ENCODE results near the gene CRACDL.

The CRACDL gene, protein sequence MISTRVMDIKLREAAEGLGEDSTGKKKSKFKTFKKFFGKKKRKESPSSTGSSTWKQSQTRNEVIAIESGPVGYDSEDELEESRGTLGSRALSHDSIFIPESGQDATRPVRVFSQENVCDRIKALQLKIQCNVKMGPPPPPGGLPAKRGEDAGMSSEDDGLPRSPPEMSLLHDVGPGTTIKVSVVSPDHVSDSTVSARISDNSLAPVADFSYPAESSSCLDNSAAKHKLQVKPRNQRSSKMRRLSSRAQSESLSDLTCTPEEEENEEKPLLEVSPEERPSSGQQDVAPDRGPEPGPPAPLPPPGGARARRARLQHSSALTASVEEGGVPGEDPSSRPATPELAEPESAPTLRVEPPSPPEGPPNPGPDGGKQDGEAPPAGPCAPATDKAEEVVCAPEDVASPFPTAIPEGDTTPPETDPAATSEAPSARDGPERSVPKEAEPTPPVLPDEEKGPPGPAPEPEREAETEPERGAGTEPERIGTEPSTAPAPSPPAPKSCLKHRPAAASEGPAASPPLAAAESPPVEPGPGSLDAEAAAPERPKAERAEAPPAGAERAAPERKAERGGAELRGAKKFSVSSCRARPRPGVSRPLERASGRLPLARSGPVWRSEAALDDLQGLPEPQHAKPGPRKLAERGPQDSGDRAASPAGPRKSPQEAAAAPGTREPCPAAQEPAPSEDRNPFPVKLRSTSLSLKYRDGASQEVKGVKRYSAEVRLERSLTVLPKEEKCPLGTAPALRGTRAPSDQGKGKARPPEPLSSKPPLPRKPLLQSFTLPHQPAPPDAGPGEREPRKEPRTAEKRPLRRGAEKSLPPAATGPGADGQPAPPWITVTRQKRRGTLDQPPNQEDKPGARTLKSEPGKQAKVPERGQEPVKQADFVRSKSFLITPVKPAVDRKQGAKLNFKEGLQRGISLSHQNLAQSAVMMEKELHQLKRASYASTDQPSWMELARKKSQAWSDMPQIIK

DNA sequence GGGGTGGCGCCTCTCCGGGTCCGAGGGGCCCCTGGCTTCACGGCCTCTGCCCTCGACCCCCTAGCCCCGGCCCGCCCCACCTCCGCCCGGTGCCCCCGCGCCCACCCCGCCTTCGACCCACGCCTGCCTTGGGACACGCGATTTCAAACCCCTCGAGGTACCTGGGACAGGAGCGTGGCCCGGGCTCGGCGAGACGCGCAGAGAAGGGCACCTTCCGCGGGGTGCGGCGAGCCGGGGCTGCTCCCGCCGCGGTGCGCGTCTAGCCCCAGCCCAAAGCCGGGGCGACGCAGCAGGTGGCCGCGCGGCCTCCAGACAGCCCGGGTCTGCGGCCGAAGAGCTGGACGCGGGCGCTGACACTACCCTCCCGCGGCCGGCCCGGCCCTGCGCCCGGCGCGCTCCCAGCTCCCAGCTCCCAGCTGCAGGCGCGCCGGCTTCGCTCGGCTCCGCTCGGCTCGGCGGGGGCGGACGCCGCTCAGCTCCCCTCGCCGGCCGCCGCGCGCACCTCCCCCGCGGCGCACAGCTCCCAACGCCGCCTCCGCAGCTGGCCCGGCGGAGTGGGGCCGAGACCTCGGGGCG, at the start of gene CRACDL:
TSS of gene CRACDL (minus strand) at position 449 of the 576 bp plus-strand sequence. CDS start 89,425 bp downstream, outside the sequence.
- DNase-seq = no peak

DNA sequence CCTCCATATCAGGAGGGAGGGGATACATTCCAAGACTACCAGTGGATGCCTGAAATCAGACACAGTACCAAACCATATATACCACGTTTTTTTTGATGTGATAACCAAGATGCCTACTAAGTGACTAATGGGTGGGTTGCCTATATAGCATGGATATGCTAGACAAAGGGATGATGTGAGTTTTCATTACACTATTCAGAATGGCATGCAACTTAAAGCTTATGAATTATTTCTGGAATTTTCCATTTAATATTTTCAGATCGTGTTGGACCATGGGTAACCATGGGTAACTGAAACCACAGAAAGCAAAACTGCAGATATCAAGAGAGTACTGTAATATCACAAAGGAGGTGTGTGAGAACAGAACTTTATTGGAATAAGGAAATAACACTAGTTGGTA, 39.6 kb upstream of the CRACDL start:
- no peak for DNase-seq

DNA sequence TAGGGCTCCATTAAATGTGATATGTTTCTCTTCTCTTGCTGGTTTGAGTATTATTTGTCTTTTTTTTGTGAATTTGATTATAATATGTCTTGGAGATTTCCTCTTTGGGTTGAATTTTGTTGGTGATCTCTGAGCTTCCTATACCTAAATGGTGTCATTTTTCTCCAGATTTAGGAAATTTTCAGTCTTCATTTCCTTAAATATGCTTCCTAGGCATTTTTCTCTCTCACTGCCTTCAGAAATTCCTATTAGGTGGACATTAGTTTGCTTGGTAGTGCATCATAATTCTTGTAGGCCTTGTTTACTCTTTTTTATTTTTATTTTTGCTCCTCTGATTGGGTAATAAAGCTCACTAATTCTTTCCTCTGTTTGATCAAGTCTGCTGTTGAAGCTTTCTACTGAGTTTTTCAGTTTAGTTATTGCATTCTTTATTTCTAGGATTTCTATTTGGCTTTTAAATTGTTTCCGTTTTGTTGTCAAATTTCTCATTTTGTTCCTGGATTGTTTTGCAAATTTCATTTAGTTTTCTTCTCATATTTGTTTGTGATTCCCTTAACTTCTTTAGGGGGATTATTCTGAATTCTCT, 36.6 kb upstream of the CRACDL start:
- no peak for DNase-seq

DNA sequence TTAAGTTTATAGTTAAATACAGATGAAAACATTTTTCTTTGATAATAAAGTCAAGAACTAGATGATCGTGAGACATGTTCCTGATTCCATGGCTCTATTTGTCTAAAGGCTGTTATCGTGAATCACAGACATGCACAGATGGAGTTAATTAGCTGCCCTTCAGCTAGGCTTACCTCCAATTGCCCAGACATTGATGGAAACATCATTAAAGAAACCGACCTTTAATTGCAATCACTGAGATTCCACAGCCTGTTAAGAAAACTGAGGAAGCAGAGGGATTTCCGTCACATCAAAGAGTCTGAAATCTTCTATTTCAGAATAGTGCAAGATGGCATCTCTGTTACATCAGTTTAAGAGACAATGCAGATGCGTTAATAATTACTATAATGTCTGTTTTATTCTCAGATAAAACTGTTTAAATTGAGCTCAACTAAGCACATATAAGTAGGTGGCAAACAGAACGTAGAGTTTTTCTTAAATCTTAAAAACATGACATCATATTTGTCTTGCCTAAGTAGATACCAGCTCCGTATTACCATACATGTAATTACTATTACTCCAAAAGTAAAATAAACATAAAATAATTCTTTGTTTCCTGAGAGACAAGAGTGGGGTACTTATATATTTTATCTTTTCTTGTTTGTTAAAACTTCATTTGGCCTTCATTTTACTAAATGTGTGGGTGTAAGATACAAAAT, 23.9 kb upstream of the CRACDL start:
- DNase-seq = no peak

DNA sequence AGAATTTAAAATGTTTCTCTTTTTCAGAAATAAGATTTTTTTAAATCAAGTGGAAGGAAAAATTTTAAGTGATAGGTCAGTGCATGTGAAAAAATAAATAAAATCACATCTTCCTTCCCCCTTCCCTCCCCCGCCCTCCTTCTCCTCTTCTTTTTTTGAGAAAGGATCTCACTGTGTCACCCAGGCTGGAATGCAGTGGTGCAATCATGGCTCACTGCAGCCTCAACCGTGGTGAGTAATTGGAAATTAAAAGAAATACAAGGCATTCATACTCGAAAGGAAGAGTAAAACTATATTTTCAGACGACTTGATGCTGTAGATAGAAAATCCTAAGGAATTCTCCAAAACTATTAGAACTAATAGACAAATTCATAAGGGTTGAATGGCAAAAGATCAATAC, 16.9 kb upstream of the CRACDL start:
- DNase-seq = no peak

DNA sequence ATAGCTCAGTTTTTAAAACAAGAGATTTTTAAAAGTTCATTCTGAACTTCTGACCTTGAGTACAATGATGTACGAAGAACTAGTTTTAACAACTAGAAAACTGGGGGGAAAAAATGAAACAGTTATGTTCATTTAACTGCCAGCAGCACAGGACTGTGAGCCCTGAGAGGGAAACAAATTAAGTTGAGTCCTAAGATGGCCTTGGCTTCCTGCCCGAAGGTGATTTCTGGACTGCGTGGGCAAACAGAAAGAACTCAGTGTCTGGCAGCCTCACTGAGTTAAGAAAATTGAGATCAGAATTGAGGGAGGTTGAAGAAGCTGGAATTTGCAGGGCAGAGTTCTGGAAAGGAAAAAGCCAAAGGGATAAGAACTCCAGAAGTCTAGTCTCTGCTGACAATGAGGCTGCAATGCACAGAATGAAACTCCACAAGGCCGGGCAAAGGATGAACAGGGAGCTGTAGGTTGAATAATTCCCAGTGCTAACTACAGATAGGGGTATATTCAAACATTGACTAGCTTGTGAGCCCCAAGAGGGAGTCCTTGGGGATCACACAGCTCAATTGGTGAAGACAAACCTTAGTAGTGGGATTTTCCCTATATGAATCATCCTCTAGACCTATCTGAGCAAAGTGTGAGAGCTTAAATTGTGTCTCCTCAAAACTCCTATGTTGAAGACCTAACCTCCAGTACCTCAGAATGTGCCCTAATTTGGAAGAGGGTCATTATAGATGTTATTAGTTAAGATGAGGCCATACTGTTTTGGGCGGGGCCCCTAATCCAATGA, 13.1 kb upstream of the CRACDL start:
- no peak for DNase-seq

DNA sequence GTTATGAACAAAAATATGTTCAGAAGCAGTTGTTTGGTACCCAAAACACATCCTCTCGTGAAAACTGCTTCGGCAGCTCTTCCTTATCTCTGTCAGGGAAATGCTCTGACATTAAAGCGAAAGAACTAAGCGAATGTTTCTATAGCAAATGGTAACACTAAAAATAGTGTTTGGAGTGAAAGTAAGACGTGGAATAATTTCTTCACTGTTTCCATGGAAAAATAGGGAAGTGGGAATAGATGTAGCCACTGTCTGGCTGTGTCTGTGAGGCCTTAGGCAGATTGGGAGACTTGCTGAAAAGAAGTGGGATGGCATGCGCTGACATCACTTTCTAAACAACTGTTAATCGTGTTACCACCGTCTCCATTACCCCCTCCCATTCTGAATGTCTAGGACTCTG, 11.5 kb upstream of the CRACDL start:
- no peak for DNase-seq

DNA sequence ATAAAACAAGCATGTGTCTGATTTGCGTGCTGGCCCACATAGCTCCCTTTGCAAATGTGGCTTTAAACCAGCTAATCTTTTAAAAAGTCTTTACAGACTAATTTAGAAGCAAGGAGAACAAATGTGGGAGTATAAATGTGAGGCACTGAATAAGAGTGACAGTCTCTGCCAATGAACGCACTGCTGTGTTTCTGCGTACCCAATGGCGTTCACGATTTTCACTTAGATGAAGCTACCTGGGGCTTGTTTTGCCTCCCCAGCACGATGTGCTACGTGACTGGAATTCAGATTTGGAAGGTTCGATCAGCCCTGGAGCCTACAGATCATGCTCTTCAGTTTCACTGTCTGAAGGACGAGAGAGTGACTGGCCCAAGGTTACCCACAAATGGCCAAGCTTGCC, 10.8 kb upstream of the CRACDL start:
- DNase-seq = no peak

DNA sequence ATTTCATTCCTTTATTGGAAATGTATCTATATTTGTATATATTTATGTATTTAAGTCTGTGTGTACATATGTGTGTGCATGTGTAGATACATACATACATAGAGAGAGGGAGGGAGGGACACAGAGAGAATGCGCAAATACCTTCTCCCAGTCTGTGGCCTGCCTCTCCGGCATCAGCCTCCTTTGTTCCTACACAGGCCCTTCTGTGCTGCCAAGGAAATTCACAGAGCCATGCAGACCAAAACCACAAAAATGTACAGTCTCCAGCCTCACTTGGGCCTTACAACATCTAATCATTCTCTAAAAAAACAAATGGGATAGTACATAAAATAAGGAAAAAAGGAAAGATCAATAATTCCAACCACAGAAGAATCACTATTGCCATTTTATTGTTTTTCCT, 8.8 kb upstream of the CRACDL start:
- DNase-seq = no peak

DNA sequence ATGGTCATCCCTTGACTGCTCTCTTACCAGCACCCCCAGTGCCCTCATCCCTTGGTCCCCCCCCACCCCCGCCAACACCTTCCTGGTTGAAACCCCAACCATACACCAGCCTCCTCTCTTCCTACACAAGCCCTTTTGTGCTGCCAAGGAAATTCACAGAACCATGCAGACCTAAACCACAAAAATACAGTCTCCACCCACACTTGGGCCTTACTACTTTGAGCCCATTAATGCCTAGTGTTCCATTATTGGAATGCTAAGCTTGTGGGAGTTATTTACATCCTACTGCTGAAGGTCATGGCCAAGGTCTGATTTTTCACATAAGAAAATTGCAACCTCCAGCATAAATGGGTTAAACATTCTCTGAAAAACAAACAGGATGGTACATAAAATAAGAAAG, 4.1 kb upstream of the CRACDL start:
- no peak for DNase-seq

DNA sequence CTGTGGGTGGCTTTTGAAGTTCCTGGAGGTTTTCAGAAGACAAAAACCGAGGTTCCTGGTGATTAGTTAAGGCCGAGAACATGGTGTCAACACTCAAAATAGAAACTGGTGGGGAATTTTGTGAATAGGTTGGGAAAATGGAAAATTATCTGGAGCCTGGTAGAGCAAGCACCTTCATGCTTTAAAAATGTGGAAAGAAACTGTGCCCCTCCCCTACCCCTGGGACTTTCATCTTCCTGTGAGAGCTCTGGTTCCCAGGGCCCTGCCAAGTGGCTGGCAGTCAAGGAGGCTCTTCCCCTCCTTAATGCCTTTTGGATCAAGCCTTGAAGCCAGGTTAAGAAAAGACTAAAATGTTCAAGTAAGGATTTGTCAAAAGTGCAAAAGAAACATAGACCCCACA, 1.9 kb upstream of the CRACDL start:
- no peak for DNase-seq

DNA sequence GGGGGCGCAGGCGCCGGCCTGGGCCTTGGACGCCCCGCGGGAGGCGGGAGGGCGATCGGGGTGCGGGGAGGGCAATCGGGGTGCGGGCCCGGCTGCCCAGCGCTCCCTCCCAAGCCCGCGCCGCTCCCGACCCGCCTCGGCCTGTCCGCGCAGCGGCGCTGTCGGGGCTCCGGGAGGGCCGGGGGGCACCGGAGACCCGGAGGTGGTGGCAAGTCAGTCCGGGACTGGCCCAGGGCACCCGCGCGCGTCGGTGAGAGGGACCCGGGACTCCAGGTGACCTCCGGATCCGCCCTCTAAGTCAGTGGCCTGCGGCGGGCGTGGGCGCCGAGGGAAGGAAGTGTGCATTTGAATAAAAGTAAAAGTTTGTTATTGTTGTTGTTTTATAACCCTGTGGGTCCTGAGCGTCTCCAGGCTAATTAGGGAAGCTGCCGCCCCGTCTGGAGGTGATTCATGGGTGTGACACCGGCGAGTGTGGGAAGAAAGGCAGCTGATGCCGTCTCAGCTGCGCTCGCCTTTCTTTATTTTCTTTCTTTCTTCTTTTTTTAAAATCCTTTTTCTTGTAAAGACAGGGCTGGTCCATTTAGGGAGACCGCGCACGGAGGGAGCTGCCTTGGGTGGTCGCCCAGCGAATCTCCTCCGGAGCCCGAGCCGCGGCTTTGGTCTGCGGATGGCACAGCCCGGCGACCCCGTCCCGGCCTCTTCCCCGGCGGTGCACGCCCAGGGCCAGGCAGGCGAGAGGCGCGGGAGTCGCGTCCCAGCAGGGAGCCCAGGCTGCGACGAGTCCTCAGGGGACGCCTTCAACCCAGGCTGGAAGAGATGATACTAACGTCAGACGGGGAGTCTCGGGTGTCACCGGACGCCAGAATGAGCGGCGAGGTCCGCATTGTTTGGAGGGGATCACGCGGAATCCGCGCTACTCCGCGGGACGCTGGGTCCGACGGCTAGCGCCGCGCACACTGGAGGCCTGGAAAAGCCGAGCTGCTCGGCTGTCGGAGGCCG, 627 bp upstream of the CRACDL start:
- no peak for DNase-seq

DNA sequence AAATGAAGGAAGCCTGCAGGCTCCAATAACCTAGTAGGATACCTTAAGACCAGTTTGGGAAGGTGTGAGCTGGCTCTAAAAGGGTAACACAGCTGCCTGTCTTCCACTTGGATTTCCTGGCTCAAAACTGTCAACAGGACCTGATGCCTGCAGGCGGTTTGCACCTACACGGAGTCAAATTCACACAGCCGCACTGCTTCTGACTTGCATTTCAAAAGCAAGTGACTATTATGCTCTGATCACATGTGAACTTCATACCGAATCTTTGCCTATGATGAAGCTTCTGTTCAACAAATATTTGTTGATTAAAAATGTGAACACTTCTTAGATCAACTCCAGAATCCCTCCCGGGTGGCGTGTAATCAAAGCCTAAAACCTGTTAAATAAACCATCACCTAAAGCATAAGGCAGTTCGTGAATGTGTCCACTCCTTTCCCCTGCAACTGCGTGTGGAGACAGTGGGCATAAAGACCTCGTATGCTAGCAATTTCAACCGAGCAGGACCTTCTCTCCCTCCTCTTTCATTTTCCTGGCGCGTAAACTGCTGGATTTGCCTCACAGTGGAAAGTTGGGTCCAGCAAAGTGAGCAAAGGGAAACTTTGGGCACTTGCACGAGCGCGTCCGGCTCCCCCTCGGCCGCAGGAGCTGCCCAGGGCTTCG, 784 bp downstream of the CRACDL start:
- no peak for DNase-seq

DNA sequence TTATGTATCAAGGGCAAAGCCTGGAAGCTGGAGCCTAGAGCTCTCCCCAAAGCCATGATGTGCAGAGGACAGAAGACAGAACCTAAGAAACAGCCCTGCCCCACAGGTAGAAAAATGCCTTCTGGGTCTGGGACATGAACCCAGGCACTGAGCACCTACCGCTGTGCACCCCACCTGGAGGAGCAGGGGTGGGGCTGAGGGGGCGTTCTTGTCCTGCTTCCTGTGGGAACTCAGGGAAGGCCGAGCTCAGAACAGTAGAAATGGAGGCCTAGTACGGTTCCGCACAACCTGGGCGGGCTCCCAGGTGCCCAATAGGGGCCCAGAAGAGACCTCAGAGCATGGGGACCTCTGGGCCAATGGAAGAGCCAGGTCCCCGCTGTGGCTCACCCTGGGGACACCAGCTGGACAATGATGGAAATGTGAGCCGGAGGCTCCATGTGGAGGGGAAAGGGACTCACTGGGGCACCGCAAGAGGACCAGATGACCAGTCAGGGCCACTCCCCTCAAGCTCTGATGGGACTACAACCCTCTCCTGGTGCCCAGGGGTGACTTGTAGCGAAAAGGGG, 3.2 kb downstream of the CRACDL start:
- DNase-seq = no peak

DNA sequence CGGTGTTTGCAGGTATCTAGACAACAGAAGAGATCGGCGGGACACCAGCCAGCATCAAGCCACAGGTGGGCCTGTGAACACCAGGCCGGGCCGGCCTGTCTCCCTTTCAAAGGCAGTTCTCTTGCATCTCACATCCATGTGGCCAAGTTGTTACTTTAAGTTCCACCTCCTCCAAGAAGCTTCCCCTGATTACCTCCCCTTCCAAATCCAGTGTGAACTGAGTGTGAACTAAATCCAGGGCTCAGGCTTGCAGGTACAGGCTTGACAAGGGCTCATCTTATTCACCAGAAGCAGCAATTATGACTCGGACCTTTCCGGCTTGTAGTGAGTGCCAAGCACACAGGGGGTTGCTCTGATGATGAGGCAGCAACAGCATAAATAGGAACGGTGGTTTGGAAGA, 3.9 kb downstream of the CRACDL start:
- DNase-seq = no peak

DNA sequence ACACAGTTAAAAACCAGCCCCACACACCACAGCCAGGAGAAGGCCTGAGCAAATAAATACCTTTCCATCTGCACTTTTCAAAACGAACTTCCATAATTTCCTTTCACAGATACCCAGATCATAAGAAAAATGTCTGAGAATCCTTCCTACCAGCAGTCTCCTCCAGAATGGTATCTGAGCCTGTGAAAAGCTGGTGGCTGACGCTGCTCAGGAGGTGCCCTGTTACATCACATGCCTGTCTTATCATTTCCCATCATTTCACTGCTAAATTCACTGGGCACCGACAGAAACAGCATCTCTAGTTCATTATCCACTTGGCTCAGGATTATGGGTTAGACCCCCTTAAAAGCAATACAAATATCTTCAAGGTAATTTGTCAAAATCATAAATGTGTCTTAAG, 4.4 kb downstream of the CRACDL start:
- no peak for DNase-seq

DNA sequence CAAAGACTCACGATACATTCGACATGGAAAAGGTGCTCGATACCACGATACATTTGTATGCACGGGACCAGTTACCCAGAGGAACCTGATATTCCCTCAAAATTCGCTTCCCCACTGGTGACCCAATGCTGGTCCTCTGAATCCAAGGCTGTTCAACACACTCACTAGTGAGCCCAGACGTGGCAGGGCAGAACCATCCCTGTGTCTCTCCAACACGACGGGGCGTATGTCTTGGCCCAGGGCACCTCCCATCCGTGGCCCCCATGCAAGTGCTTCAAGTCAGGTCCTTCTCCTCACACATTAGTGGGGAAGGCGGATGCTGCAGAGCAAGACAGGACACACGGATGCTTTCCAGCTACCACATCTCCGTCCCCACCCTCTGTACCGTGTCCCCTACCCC, 6.1 kb downstream of the CRACDL start:
- no peak for DNase-seq

DNA sequence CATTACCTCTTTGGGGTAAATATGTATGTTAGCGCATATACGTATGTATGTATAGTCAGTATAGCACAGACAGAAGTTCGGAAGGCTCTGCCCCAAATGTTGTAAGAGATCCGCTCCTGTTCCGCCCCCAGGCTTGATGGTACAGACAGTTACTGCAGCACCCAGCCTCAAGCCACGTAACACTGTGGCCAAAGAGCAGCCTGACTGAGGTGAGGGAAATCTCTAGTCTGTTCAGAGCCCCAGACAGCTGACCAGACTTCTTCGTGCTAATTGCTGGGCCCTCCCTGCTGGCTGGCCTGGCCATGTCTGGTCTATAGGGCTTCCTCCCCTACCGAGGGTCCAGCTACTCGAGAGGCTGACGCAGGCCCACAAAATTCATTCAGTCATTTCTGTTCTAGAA, 7.8 kb downstream of the CRACDL start:
- no peak for DNase-seq

DNA sequence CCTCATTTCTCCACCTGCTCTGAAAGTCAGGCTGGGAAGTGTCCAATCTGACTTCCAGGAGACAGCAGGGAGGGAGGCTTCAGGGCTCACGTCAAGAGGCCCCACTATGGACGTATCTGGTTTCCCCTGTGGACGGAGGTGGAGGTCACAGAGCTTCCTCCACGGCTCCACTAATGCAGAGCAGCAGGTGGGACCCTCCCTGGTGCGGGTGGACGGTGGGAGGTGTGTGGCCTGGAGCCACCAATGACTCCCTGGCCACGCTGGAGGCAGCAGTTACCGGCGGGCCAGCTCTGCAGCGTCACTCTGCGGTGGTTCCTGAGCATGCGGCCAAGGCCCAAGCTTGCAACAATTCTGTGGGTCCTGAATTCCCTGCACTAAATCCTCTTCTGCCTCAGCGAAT, 9.0 kb downstream of the CRACDL start:
- no peak for DNase-seq

DNA sequence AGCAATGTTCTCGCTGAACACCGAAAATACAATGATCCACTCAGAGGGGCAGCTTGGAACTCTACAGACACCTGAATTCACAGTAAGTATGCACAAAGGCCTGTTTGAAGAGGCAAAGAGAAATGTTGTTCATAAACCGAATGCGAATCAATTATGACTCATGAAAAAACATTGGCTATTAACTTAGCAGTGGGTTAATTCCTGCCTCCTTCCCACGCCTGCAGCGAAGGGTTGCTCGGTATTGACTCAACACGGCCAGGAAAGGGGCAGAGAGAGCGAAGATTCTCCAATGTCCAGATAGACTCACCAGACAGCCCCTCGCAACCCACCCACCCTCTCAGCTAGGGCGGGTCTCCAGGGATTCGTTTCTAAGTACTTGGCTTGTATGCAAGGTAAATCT, 9.4 kb downstream of the CRACDL start:
- DNase-seq = no peak
